HG02852 (cell line): ENCODE data around the gene HCRT.
"Not testable (repeated sequence)": the region's sequence is repeated elsewhere in the genome, so short reads cannot be mapped to it uniquely, and the experiment has no call there.

Experiments used
- ATAC-seq: cut with Tn5 transposase; IDR thresholded peaks from one replicate; pipeline ENCODE4 v1.9.1; 2021; ENCODE audit warnings: mild to moderate bottlenecking, moderate library complexity; ENCODE audit not compliant: unreplicated experiment

HCRT gene, protein sequence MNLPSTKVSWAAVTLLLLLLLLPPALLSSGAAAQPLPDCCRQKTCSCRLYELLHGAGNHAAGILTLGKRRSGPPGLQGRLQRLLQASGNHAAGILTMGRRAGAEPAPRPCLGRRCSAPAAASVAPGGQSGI

DNA sequence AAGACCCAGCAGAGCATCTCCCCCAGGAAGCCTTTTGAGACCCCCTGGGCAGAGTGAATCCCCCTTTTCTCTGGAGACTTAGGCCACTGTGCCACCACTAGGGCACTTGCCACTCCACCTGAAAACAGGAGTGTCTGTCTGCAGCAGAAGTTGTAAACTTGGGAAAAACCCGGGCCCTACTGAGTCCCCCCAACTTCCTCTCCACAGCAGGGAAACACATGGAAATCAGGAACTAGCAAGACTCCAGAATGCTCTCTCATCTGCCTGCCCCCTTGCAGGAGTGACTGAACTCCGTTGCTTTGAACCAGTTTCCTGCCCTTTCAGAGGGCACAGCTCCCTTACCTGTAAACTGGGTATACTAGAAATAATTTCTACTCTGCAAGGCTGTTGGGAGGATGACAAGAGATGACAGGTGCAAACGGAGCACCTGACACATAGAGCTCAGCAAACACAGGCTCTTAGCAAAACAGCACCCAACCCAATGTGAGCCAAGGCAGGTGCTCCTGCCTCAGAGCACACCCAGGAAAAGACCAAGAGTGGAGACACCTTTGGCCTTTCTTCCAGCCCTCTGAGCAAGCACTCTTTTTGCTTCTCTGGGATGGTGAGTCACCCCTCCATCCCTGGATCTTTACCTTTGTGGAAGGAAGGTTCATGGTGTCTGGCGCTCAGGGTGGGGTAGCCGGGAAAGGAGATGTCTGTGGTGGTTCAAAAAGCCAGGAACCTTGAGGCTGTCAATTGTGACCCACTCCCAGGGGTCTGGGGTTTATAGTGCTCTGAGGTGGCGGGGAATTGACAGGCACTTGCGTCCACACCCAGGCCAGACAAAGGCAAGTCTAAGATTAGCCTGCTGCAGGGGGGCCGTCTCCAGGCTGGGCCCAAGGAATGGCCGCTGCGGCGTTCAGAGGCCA, at the start of gene HCRT:
TSS of gene HCRT (minus strand) at position 740 of the 908 bp plus-strand sequence. CDS start at position 653, 87 bp downstream.
- ATAC-seq = no peak

DNA sequence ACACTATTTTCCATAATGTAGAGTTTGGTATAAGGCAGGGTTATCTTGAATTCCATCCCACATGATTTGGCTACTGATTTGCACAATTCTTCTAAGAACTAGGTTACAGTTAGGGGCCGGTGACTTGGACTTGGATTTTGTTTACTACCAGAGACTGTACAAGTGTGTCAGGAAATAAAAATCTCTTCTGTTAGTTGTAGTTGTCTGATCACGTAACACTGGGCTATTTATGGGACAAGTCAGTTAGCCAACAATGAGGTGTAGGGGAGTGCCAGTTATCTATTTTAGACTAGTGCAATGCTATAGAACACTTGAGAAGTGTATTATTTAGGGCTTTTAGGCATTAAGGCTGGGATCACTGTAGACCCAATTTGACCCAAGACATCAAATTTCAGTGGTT, 48.7 kb upstream of the HCRT start:
- no peak for ATAC-seq

DNA sequence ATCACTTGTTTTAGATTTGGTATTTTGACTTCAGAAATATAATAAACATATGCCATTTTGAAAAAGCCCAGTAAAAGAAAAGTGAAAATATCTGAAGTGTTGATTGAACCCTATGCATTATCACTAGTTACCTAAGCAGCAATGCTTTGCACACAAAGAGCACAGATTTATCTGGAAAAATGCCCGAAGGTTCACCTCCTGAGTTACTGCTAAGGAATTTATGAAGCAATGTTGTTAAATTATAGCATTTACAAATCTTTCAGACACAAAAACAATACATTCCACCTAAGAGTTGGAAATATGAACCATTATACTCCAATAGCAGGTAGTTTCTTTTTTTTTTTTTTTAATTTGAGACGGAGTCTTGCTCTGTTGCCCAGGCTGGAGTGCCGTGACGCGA, 47.9 kb upstream of the HCRT start:
- ATAC-seq = no peak

DNA sequence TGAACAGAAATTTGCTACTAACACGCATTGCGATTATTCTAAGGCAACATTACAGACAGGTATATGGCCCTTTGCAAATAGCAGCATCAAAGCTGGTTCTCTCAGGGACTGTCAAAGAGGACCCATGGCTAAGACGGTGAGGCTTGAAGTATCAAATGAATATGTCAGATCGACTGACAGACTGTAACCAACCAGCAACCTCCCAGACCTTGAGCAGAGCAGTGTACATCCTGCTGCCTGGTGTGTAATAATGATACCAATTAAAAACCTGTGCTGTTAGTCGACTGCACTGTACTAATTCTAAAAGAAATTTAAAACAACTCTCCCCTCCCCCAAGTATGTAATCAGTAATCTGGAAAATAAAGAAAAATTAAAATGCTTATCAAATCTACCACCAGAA, 45.0 kb upstream of the HCRT start:
- ATAC-seq = no peak

DNA sequence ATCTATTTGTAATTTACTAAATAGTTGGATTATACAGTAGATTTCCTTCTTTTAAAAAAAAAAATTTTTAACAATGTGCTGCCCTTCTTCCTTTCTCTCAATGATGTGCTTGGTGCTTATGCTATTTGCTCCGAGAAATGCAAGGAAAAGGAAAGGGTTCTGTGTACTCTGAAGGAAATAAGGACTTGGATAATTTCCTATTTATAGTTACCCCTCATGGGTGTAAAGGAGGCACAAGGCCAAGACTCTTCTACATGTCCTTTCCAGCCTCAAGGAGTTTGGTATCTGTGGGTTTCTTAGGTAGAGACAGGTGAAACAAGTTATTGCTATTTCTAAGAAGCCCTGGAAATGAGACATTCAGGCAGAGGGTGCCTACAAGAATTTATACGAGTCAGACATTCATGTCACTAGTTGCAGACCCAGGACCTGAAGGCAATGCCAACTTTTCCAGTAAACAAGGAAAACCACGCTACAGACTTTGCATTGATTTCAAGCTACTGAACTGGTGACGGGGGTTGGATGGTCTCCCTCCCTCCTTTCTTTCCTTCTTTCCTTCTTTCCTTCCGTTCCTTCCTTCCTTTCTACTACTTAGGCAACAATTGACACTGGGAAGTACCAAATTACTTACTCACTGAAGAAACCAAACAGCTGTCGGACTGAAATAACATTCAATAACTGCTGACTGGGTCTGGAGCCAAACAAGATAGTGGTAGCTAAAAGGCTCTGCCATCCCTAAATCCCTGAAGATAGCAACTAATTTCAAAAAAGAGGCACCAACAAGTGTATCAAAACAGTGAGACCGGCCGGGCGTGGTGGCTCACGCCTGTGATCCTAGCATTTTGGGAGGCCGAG, 42.8 kb upstream of the HCRT start:
- no peak for ATAC-seq

DNA sequence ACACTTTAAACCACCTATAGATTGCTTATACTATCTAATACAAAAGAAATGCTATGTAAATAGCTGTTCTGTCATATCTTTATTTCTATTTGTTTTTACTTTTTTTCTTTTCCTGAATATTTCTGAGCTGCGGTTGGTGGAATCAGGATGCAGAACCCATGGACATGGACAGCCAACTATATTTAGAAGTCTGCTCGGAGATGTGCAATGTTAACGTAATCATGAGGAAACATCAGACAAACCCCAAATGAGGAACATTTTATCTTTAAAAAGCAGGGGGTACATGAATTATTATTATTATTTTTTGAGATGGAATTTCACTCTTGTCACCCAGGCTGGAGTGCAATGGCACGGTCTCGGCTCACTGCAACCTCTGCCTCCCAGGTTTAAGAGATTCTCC, 40.4 kb upstream of the HCRT start:
- no peak for ATAC-seq

DNA sequence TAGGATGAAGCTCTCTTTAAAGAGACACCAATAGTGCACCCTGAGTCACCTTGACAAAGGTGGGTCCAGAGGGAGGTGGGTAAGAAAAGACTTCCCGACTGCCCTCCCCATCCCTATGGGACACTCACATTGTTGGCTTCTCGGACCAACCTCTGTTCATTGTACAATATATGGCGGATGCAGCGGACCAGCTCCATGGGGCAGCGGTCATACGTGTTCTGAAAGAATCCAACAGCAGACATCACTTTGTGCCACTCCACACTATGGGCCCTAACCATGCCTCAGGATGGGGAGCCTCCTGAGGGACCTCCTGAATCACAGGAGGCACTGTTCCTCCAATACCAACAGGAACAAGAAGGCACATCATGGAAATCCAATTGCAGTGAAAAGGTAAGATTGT, 39.4 kb upstream of the HCRT start:
- ATAC-seq = no peak

DNA sequence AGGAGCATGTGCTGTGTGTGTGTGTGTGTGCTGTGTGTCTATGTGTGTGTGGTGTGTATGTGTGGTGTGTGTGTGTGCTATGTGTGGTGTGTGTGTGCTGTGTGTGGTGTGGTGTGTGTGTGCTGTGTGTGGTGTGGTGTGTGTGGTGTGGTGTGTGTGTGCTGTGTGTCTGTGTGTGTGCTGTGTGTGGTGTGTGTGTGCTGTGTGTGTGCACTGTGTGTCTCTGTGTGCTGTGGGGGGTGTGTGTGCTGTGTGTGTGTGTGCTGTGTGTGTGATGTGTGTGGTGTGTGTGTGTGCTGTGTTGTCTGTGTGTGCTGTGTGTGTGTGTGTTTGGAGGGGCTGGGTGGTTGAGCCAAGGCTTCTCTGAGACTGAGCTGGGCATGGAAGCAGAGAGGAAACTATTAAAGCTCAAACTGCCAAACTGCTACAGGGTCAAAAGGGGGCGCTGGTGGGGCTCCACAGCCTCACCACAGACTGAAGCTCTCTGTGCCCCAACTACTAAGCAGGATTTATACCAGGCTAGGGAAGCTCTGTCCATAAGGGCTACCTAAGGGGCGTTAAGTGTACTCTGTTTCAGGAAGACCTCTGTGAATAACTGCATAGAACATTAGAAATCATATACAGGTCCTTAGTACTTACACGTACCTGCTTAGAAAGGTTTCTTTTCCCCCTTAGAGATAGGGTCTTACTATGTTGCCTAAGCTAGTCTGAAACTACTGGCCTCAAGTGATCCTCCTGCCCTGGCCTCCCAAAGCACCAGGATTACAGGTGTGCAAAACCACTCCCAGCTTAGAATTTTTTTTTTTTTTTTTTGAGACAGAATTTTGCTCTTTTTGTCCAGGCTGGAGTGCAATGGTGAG, 36.9 kb upstream of the HCRT start:
- no peak for ATAC-seq

DNA sequence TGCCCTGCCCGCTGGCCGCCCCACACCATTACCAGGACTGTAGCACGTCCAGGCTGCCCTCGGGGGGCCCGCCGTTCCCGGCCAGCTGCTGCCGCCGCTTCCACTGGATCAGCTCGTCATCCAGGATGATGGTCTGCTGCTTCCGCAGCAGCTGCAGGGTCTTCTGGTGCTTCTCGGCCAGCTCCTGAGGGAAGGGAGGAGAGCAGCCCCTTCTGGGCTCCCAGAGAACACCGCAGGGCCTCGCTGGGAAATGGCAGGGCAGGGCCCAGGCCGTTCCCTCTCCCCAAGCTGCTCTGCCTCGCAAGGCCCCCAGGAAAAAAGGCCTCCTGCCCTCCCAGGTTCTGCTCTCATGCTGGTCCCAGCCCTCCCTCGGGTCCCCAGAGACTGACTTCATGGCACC, 34.0 kb upstream of the HCRT start:
- ATAC-seq = not testable (repeated sequence)

DNA sequence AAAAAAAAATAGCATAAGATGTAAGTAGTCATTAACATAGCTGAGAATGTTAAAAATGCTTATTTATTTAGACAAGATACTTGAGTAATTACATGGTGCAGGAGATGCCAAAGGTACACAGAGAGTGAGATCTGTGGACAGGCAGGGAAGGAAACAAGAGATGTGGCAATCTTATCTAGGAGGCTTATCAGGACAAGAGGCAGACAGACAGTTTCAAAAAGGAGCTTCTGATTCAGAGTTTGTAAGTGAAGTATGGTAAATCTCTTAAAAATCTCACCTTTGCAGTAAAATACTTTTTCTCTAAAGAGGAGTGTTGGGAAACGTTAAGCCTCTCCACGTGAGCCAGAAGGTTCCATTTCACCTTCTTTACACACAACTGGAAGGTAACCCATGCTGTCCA, 28.9 kb upstream of the HCRT start:
- ATAC-seq = no peak

DNA sequence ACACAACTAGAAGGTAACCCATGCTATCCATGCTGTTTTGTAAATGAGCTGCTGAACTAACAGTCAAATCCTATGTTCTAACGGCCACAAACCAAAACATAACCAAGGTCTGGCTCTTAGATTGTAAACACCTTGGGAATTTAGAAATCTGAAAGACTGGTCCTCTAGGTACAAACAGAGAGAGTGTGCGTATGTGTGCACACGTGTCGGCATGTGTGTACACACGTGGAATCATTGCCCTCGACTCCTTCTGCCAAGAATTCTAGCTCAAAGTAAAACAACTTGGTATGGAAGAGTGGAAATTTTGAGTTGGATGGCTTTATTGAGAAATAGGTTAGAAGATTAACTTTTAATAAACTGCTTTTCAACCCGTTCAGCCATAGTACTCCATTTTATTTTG, 27.1 kb upstream of the HCRT start:
- ATAC-seq = no peak

DNA sequence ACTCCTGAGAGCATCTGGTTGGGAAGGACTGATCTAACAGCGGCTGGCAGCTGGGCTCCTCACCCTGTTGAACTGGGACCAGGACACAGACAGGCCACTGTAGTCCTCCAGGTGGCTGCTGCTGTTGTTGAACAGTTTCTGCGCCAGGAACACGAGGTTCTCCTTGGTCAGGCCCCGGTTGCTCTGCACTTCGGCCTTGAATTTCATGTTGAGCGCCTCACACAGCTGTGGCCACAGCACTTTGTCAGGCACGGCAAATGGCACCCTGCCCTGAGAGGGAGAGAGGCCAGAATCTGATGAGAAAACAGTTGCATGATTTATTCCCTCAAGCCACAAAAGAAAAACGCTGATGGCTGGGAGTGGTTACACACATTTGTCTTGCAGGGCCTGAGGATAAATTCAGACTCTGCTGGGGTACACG, 26.7 kb upstream of the HCRT start:
- ATAC-seq = not testable (repeated sequence)

DNA sequence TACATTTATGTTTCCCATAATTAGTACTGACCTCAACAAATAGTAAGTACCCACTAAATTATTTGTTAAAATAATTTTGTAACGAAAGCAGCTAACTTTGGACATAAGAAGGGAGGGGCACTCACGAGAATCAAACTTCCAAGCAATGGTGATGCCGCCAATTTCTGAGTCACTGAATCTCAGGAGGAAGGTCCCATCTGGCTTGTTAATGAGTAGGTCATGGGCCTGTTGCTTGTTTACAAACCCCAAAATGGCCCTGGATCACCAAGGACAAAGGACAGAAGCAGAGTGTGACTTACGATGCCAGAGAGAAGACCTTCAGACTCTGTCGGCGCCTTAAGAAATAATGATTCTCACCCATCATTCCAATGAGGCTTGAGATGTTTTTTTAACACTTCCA, 24.8 kb upstream of the HCRT start:
- no peak for ATAC-seq

DNA sequence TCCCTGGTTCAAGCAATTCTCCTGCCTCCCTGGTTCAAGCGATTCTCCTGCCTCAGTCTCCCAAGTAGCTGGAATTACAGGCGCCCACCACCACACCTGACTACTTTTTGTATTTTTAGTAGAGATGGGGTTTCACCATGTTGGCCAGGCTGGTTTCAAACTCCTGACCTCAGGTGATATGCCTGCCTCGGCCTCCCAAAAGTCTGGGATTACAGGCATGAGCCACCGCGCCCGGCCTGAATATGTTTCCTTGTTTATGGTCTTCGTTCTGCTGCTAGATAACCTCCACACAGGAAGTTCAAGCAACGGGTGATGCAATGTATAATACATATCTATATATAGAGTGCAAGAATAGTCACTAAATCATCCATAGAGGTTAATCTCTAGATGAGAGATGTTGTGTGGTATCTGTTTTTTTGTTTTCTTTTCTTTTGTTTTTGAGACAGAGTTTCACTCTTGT, 20.9 kb upstream of the HCRT start:
- not testable (repeated sequence) for ATAC-seq

DNA sequence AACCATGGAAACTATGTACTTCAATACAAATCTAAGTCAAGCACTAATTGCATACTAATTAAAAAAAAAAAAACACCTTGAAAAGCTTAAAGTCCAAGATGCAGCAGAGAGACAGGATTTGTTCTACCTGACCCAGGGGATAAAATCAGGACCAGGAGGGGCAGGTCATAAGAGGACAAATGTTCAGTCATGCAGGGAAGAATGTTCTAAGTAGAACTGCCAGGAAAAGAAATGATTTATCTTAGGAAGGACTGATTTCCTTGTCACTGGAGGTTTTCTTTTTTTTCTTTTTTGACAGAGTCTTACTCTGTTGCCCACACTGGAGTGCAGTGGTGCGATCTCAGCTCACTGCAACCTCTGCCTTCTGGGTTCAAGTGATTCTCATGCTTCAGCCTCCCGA, 18.1 kb upstream of the HCRT start:
- no peak for ATAC-seq

DNA sequence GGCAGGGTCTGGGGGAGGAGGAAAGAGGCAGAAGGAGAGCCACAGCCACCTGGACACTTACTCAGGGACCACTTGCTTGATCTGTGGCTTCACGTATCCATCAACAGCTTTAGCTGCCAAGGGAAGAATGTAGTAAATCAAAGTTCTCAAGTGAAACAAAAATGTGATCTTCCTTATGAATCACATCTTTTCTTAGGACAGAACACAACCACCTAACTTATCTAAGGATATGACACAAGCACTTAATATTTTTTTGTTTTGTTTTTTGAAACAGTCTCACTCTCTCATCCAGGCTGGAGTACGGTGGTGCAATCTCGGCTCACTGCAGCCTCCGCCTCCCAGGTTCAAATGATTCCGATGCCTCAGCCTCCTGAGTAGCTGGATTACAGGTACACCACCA, 17.4 kb upstream of the HCRT start:
- ATAC-seq = no peak

DNA sequence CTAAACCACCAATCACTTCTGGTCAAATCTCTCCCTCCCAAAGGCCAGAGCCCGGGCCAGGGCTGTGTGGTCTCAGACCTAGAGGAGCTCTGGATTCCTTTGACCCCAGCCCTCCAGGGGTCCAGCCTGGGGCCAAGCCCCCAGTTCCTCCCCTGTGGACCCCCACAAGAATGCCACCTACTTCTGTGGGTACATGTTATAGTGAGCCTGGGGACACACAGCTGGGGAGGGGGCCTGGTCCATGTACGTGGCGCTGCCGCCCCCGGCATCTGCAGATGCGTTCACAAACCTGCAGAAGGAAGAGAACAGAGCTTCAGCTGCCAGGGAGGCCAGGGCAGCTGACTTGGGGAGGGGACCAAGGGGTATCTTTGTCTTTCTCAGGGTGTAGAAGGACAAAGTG, 16.9 kb upstream of the HCRT start:
- no peak for ATAC-seq

DNA sequence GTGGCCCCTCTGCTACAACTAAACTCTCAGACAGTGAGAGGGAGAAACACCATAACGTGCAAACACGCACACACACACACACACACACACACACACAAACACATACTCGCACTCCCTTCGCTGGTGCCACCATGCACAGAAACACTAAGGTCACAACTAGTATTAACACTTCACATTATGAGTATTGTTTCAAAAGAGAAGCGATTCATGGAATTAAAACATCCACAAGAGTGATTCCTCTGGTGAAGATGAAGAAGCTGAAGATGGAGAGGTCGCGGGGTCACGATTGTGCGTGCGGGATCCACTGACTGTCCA, 16.2 kb upstream of the HCRT start:
- ATAC-seq = no peak

DNA sequence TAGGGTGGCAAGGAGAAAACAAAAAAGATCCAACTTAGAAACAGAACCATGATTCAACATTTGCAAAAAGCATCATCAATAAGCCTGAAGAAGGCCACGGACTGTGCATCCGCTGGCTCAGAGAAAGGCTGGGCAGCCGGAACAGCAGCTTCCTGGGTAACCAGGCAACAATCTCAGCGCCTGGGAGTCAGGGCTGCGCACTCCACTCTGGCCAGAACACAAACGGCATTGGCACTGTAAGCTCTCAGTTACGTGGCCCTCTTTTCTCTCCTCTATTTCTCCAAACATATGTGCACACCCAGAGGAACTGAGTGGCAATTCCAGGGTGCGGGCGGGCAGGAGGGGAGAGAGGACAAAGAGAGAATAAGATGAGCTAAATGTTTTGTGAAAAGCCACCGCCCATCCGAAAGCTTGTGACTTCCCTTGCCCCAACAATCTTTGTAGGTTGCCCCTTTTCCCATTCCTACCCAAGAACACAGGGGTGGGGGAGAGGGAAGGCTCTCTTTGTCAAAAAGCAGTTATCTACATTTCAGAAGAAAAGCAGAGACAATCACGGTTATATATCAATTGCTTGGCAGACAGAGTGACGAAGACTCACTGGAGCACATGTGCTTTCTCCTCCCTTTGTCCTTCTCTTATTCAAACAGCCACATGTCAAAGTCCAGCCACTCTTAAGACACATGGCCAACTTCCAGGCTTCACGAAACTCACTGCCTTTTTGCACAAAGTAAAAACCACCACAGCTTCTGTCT, 15.6 kb upstream of the HCRT start:
- no peak for ATAC-seq

DNA sequence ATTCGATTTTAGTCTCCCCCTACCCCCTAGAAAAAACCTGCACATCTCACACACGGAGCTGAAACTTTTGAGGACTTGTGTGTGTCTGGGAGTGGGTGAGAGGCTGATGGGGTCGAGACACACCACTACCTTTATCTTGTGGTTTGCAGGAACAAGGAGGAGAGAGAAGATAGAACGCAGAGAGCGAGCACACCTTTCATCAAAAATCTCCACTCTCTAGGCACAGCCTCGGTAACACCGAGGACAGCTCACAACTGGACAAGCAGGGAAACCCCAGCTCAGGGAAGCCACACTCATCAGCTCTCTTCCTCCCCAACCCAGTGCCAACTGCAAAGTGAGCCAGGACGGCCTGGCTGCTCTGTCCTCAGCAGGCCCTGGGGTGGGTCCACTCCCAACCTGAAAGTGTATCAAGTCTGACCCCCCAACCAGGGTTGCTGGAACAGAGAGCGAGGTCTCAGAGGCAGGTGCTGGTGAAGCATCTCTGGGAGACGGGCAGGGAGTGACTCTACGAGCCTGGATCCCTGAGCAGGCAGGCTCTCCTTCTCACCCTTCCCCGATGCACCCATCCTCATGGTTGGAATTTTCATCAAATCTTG, 14.3 kb upstream of the HCRT start:
- ATAC-seq = no peak
